Measurements from ENCODE around the gene CYB5A. TPM values are rescaled to one million over a fixed set of nuclear protein-coding genes. Genes with fewer than 3 reads are reported as not detected.
"Not testable (repeated sequence)": the region's sequence is repeated elsewhere in the genome, so short reads cannot be mapped to it uniquely, and the experiment has no call there.

CYB5A gene
- total RNA-seq, 3 donors from 2014 or later (not counting 1 experiment from before 2014, with no cell fraction given) = 10.4 to 14.6 (median 13.0) TPM

DNA sequence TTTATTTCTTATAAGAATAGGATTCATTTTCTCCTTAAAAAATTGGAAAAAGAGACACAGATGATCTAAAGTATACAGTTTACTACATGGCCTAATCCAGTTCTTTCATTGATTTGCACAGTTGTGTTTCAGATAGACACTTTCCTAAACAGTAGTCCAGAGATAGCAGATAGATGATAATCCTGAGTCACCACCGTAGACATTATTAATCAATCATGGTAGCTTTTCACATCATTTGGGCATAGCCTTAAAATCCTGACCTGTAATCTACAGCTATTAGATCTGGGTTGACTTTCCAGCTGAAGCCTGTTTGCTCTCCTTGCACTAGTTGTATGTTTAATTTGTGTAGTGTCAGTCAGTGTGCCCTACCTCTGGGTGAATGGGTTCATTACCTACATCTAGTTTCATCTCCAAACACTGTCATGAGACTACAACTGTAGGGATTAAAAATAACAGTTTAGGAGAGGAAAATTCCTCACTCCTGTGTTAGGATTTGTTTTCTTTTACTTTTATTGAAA is 38.0 kb upstream of the CYB5A start:
- intact Hi-C loops (cut with micrococcal nuclease) = loop anchor here (10.0 kb wide), 1 partner anchor 1565 kb away; no protein-coding TSS in a partner anchor
- Mint-ChIP-seq H3K4me1 (no peaks in the 10 kb centered on the region), H3K9me3 (no peaks in the 10 kb centered on the region), H3K4me3 (no peak overlapping the region), H3K27me3 (ENCODE audit: low read depth in 2 of 2) (peaks cover 8 to 18% of the 10 kb centered on the region in 2 donors), H3K36me3 (no peaks in the 10 kb centered on the region), H3K27ac (no peak overlapping the region)
- no peak overlapping the region for H3K4me3 ChIP-seq (ENCODE audit: low read length)
- H3K27ac ChIP-seq (ENCODE audit: low read length) = no peak overlapping the region
- no peaks in the 10 kb centered on the region for H3K4me1 ChIP-seq (ENCODE audit: control insufficient read depth, insufficient read depth, low read length)
- ATAC-seq = no peak
- 78% methylated on average over 1 of the region's 1 CpG for WGBS (ENCODE audit: insufficient coverage)
- H3K9me3 ChIP-seq (ENCODE audit: control insufficient read depth, insufficient read depth, low read length) = no peaks in the 10 kb centered on the region
- H3K36me3 ChIP-seq (ENCODE audit: control insufficient read depth, insufficient read depth, low read length) = no peaks in the 10 kb centered on the region
- no peak for TF ChIP-seq CTCF (IDR thresholded peaks at IDR 0.05)
- no peaks in the 10 kb centered on the region for H3K27me3 ChIP-seq (ENCODE audit: control insufficient read depth, insufficient read depth, low read length)
- DNase-seq = no peak

- no peaks in the 10 kb centered on the region for H3K4me1 Mint-ChIP-seq
- no peak for TF ChIP-seq CTCF (IDR thresholded peaks at IDR 0.05)
- no peak for ATAC-seq
- H3K27ac Mint-ChIP-seq = no peak overlapping the region
- Histone ChIP-seq H3K27ac (ENCODE audit: low read length) (no peak overlapping the region), H3K27me3 (ENCODE audit: control insufficient read depth, insufficient read depth, low read length) (no peaks in the 10 kb centered on the region), H3K9me3 (ENCODE audit: control insufficient read depth, insufficient read depth, low read length) (no peaks in the 10 kb centered on the region), H3K4me3 (ENCODE audit: low read length) (no peak overlapping the region), H3K36me3 (ENCODE audit: control insufficient read depth, insufficient read depth, low read length) (no peaks in the 10 kb centered on the region), H3K4me1 (ENCODE audit: control insufficient read depth, insufficient read depth, low read length) (no peaks in the 10 kb centered on the region)
- 100% methylated on average over 2 of the region's 2 CpGs for WGBS (ENCODE audit: insufficient coverage)
- intact Hi-C loops (cut with micrococcal nuclease) = no loop called here
- H3K4me3 Mint-ChIP-seq = no peak overlapping the region
- H3K27me3 Mint-ChIP-seq (ENCODE audit: low read depth in 2 of 2) = peaks cover 8 to 22% of the 10 kb centered on the region in 2 donors
- no peak for DNase-seq
- no peaks in the 10 kb centered on the region for H3K9me3 Mint-ChIP-seq
- H3K36me3 Mint-ChIP-seq = no peaks in the 10 kb centered on the region
Observed at GRCh38 chr18:74328206-74328605, 36.4 kb upstream of the CYB5A start.

DNA sequence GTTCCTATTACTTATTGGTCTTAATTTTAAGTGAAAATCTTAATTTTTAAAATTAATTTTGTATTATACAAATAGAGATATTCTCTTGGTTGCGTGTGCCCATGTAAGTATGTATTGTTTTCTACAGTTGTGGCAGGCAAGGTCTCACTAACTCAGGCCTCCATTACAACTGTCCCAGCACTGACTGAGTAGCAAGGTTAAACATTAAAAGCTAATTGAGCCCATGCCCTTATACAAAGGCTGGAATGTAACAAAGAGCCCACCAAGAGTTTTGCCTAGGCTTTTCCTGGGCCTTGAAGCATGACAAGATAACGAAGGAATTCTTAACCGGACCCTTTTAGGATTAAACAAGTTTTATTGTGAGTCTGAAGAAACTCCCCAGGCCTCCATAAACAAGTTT is 35.0 kb upstream of the CYB5A start:
- H3K4me3 Mint-ChIP-seq; intact Hi-C loops (cut with micrococcal nuclease); ATAC-seq; H3K4me1 Mint-ChIP-seq; H3K36me3 ChIP-seq (ENCODE audit: control insufficient read depth, insufficient read depth, low read length); H3K4me3 ChIP-seq (ENCODE audit: low read length); H3K27me3 ChIP-seq (ENCODE audit: control insufficient read depth, insufficient read depth, low read length); H3K4me1 ChIP-seq (ENCODE audit: control insufficient read depth, insufficient read depth, low read length); H3K27ac ChIP-seq (ENCODE audit: low read length); H3K27ac Mint-ChIP-seq; H3K9me3 Mint-ChIP-seq; H3K9me3 ChIP-seq (ENCODE audit: control insufficient read depth, insufficient read depth, low read length); H3K36me3 Mint-ChIP-seq; DNase-seq: not testable (repeated sequence)
- H3K27me3 Mint-ChIP-seq (ENCODE audit: low read depth in 2 of 2) = peaks cover 9 to 22% of the 10 kb centered on the region in 2 donors
- WGBS (ENCODE audit: insufficient coverage) = 93% methylated on average over 2 of the region's 3 CpGs

GRCh38 chr18:74326231-74326630 is 34.5 kb upstream of the CYB5A start:
- H3K27ac Mint-ChIP-seq = no peak overlapping the region
- peaks cover 8 to 19% of the 10 kb centered on the region in 2 donors for H3K27me3 Mint-ChIP-seq (ENCODE audit: low read depth in 2 of 2)
- H3K27ac ChIP-seq (ENCODE audit: low read length) = no peak overlapping the region
- intact Hi-C loops (cut with micrococcal nuclease) = no loop called here
- no peaks in the 10 kb centered on the region for H3K36me3 ChIP-seq (ENCODE audit: control insufficient read depth, insufficient read depth, low read length)
- no peaks in the 10 kb centered on the region for H3K9me3 Mint-ChIP-seq
- H3K4me3 ChIP-seq (ENCODE audit: low read length) = no peak overlapping the region
- no peaks in the 10 kb centered on the region for H3K4me1 Mint-ChIP-seq
- no peaks in the 10 kb centered on the region for H3K4me1 ChIP-seq (ENCODE audit: control insufficient read depth, insufficient read depth, low read length)
- ATAC-seq (no peak), DNase-seq (no peak)
- TF ChIP-seq CTCF (IDR thresholded peaks at IDR 0.05) = no peak
- H3K4me3 Mint-ChIP-seq = no peak overlapping the region
- H3K36me3 Mint-ChIP-seq = no peaks in the 10 kb centered on the region
- no peaks in the 10 kb centered on the region for H3K27me3 ChIP-seq (ENCODE audit: control insufficient read depth, insufficient read depth, low read length)
- 92% methylated on average over 2 of the region's 2 CpGs for WGBS (ENCODE audit: insufficient coverage)
- no peaks in the 10 kb centered on the region for H3K9me3 ChIP-seq (ENCODE audit: control insufficient read depth, insufficient read depth, low read length)
